Measurements from ENCODE around the gene EFHD2.

GRCh38 chr1:15439325-15439724 is 29.6 kb downstream of the EFHD2 start:
- no peak for TF ChIP-seq CTCF (IDR thresholded peaks at IDR 0.05)
- no peak for TF ChIP-seq POLR2A (IDR thresholded peaks at IDR 0.05)
- no peak for TF ChIP-seq POLR2AphosphoS5 (IDR thresholded peaks at IDR 0.05)

All from transverse colon (tissue), 4 donors.